Measurements from ENCODE around the gene MTFP1.

DNA sequence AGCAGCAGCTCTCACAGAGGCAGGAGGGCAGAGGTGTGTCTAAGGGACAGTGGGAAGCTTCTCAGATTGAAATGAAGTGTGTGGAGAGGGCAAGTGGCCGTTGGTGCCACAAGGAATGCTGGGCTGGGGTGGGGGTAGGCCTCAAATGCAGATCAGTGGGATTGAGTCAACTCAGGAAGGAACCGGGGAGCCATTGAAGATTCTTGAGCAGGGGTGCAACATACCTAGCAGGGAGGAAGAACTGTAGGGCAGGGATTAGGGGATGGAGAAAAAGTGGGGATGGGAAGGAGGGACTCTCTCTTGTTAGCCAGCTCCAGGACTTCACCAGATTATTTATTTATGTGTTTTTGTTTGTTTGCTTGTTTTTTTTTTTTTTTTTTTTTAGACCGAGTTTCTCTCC, 31.7 kb upstream of the MTFP1 start:
- TF ChIP-seq, protein P1, sequence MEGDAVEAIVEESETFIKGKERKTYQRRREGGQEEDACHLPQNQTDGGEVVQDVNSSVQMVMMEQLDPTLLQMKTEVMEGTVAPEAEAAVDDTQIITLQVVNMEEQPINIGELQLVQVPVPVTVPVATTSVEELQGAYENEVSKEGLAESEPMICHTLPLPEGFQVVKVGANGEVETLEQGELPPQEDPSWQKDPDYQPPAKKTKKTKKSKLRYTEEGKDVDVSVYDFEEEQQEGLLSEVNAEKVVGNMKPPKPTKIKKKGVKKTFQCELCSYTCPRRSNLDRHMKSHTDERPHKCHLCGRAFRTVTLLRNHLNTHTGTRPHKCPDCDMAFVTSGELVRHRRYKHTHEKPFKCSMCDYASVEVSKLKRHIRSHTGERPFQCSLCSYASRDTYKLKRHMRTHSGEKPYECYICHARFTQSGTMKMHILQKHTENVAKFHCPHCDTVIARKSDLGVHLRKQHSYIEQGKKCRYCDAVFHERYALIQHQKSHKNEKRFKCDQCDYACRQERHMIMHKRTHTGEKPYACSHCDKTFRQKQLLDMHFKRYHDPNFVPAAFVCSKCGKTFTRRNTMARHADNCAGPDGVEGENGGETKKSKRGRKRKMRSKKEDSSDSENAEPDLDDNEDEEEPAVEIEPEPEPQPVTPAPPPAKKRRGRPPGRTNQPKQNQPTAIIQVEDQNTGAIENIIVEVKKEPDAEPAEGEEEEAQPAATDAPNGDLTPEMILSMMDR (IDR thresholded peaks at IDR 0.05): no peak
- no peak for TF ChIP-seq POLR2A (IDR thresholded peaks at IDR 0.05)
